HG02938 (cell line): ENCODE measurements around the gene PHLDB1.

ENCODE experiments used
- ATAC-seq: cut with Tn5 transposase; IDR thresholded peaks from one replicate; pipeline ENCODE4 v1.9.1; 2021; ENCODE audit warnings: mild to moderate bottlenecking, moderate library complexity; ENCODE audit not compliant: unreplicated experiment

Gene PHLDB1

DNA sequence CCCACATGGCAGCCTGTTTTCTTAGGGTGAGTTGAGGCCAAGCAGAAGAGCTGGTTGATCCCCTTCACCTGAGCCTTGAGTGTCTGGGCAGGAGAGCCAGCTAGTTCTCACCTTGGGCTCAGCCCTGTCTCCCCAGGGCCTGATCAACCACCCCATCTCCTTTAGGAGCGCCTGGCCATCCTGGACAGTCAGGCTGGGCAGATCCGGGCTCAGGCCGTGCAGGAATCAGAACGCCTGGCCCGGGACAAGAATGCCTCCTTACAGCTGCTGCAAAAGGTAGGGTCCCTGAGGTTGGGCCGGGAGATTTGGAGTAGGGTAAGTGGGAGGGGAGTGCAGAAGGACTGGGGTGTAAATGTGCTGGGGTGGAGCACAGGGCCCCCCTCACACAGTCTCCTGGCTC is 31.3 kb downstream of the PHLDB1 start:
- no peak for ATAC-seq

DNA sequence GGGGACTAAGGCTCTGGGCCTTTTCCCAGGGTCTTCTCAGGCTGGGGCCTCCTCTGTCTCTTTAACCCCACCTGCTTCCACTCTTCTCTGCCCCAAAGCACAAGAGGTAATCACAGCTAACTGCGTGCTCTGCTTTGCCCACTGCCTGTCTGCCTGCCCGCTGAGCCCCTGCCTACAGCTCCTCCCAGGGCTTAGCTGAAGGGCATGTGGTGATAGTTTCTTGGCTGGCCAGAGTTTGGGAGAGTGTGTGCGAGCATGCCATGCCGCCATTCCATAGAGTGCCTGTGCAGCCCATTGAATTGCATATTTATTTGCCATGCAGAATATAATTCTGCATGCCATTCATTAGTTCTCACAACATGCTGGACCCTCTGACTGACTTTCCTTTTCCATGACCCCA is 32.5 kb downstream of the PHLDB1 start:
- no peak for ATAC-seq

GRCh38 chr11:118640332-118641154 is 33.1 kb downstream of the PHLDB1 start:
- ATAC-seq = no peak

- no peak for ATAC-seq
Observed at GRCh38 chr11:118641397-118642019, 34.1 kb downstream of the PHLDB1 start.

- ATAC-seq = no peak
Observed at GRCh38 chr11:118643142-118643994, 36.0 kb downstream of the PHLDB1 start.

- no peak for ATAC-seq
Observed at GRCh38 chr11:118643995-118644345, 36.6 kb downstream of the PHLDB1 start.

DNA sequence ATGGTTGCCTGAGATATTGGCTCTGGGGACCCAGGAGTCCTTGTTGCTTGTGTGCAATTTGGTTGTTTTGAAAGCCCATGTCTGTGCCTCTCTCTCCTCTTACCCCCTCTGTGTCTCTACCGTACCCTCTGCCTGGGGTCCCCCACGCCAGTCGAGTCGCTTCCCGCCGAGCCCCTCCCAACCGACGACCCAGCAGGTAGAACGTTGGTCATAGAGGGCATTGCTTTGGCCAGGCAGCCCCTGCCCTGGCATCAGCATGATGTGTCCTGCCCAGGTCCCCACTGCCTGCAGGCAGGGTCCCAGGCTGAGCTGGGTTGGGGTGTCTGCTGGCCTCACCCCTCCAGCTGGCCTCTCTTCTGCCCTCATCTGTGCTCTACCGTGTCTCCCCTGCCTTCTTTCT is 37.1 kb downstream of the PHLDB1 start:
- ATAC-seq = no peak

GRCh38 chr11:118645066-118645715 is 37.8 kb downstream of the PHLDB1 start:
- ATAC-seq = no peak

- ATAC-seq = no peak
Observed at GRCh38 chr11:118646393-118646792, 39.0 kb downstream of the PHLDB1 start.

DNA sequence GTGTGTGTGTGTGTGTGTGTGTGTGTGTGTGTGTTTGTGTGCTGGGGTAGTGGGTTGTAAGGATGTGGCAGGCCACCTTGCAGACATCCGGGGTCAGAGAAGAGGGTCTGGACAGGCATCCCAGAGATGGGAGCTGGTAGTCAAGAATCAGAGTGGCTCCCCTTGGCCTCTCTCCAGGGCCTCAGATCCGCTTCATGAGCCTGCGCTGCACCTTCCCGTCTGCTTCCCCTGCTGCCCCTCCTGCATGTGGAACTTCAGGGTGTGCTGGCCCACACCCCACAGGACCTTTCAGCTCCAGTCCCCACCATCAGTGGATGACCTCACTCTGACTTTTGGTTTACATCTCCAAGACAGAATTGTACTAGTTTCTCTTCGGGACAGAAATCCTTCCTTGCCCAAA is 40.9 kb downstream of the PHLDB1 start:
- no peak for ATAC-seq

GRCh38 chr11:118649941-118650340 is 42.5 kb downstream of the PHLDB1 start:
- ATAC-seq = no peak

DNA sequence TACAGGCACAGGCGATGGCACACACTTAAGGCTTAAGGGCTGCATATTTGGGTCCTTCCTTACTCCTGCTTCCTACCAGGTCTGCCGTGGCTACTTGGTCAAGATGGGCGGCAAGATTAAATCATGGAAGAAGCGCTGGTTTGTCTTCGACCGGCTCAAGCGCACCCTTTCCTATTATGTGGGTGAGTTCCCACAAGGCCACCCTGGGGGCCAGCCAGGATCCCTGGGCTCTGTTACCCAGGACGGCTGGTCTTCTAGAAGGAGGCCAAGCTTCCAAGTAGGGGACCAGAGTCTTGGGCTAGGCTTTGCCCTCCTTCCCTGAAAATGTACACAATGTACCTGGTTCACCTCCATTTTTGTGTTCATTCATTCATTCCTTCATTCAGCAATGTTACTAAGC is 43.0 kb downstream of the PHLDB1 start:
- no peak for ATAC-seq

DNA sequence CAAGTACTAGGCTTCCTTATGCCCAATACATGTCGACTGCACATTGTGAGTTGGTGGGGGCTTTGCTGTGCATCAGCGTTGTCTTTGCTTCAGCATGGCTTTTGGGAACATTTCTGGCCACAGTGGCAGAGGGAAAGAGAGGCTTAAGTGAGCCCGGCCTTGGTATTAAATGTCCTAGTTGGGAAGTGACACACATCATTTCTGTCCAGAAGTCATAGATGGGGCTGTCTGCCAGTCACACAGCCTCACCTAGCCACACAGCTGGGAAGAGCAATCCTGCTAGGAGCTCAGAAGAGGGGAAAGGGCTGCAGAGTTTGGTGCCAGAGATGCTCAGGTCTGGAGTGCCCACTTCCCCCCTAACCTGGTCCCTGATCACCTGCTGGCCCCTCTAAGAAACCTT is 44.4 kb downstream of the PHLDB1 start:
- no peak for ATAC-seq

- ATAC-seq = no peak
Observed at GRCh38 chr11:118652681-118653181, 45.3 kb downstream of the PHLDB1 start.

GRCh38 chr11:118653684-118654390 is 46.4 kb downstream of the PHLDB1 start:
- no peak for ATAC-seq

DNA sequence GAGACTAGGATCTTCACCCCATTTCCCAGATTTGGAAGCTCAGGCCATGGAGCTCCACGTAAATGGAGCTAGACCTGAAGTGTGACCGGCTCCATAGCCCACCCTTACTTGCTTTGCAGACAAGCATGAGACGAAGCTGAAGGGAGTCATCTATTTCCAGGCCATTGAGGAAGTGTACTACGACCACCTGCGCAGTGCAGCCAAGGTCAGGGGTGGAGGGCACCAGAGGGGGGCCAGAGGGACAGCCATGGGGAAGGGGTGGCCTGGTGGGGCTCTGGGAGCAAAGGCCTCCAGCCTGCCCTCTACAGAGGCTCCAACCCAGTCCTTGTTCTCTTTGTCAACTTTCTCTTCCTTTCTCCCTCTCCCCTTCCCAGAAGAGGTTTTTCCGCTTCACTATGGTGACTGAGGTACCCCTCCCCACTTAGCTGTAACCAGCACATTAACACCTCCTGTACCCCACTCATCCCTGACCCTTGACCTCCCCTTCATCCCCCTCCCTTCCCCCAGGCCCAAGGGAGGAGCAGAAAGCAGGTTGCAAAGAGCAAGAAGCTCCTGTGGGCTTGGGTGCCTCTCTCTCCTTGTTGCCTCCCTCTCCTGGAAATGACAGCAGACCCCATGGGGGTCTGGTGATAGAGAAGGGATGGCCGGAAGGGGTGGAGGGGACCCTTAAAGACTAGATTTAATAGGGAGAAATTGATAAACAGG is 48.2 kb downstream of the PHLDB1 start:
- no peak for ATAC-seq

DNA sequence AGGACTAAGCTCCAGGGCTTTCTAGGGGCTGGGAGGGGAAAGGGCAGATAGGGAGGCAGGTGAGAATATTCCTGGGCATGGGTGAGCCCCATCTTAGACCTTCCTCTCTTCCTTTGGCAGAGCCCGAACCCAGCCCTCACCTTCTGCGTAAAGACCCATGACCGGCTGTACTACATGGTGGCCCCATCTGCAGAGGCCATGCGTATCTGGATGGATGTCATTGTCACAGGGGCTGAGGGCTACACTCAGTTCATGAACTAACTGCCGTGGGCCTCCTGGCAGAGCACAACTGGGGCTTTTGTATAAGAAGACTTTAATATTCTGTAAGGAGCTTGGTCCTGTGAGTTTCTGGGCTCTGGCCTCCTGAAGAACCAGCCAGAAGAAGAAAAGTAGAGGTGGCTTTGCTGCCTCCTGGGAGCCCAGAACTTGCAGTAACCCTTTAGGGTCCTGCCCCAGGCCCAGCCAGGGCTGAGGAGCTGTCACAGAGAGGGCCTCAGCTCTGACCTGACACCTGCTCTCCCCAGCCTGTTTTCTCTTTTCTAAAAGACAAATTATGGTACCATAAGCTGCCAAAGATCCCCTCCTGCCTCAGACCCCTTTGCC is 49.2 kb downstream of the PHLDB1 start:
- no peak for ATAC-seq

- no peak for ATAC-seq
Observed at GRCh38 chr11:118657238-118657637, 49.8 kb downstream of the PHLDB1 start.

DNA sequence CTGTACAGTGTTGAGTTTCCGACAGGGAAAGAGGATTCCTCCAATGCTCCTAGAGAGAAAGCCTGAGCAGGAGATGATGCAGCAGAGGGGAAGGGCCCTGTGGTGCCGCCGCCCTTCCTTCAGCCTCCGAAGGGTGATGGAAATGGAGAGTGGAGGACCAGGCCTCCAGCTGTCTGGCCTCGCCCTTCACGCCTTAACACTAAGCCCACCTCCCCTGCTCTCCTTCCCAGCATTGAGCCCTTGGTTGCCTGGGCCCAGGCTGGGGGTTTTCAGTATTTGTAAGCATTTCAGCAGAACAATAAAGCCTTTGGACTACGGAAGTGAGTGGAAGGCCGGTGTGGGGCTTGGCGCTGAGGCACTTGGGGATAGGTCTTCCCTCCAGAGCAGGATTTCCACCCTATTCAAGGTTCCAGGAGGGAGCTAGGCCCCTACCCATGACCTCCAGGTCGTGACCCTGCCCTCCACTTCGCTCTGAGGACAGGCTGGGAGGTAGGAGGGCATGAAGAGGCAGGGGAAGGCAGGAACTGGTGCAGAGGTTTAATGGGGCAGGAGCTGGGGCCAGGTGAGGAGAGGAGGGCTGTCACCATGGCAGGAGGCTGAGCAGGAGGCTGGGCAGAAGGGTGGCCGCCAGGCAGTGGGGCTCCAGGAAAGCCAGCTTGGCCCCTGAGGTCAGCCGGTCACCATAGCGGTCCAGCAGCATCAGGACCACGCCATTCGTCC is 50.5 kb downstream of the PHLDB1 start:
- ATAC-seq = no peak
